Fibroblast of mammary gland (primary cell): ENCODE data around the gene TM9SF3.
A peak's percentile ranks its signal among the peaks of the same experiment; 100 is the strongest.

ENCODE experiments used
- DNase-seq: peaks from one replicate; pipeline ENCODE4 v3.0.0-alpha.2; 2010; ENCODE audit warnings: low read depth
- H3K4me3 ChIP-seq: 2 replicates; pipeline ENCODE4 v1.5.1; 2011; ENCODE audit warnings: low read depth, mild to moderate bottlenecking, low read length, moderate library complexity; ENCODE audit not compliant: control insufficient read depth
- TF ChIP-seq, protein P1 (sequence below): conservative IDR thresholded peaks from 2 replicates; pipeline ENCODE4 v1.5.1; 2011; ENCODE audit warnings: low read depth, low read length, inconsistent platforms; ENCODE audit not compliant: control insufficient read depth, insufficient read depth

Gene TM9SF3

DNA sequence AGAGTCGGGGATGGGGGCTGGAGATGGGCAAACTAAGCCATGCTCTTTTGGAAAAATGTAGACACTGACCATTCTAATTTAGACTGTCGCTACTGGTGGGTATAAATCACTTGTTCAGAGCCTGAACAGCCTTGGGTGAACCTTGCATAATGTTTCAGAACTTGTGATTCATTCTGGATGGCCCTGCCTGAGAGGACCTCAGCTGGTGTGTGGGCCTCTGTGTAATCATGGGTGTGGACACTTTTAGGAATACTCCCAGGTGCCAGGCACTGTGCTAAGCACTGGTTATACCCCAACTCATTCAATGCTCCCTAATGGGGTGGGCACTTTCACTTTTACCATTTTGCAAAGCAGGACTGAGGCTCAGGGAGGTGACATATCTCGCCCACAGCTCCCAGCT, 26.8 kb upstream of the TM9SF3 start:
- no peak overlapping the region for H3K4me3 ChIP-seq
- peak; percentile 49 for DNase-seq
- TF ChIP-seq, protein P1, sequence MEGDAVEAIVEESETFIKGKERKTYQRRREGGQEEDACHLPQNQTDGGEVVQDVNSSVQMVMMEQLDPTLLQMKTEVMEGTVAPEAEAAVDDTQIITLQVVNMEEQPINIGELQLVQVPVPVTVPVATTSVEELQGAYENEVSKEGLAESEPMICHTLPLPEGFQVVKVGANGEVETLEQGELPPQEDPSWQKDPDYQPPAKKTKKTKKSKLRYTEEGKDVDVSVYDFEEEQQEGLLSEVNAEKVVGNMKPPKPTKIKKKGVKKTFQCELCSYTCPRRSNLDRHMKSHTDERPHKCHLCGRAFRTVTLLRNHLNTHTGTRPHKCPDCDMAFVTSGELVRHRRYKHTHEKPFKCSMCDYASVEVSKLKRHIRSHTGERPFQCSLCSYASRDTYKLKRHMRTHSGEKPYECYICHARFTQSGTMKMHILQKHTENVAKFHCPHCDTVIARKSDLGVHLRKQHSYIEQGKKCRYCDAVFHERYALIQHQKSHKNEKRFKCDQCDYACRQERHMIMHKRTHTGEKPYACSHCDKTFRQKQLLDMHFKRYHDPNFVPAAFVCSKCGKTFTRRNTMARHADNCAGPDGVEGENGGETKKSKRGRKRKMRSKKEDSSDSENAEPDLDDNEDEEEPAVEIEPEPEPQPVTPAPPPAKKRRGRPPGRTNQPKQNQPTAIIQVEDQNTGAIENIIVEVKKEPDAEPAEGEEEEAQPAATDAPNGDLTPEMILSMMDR, result no peak

DNA sequence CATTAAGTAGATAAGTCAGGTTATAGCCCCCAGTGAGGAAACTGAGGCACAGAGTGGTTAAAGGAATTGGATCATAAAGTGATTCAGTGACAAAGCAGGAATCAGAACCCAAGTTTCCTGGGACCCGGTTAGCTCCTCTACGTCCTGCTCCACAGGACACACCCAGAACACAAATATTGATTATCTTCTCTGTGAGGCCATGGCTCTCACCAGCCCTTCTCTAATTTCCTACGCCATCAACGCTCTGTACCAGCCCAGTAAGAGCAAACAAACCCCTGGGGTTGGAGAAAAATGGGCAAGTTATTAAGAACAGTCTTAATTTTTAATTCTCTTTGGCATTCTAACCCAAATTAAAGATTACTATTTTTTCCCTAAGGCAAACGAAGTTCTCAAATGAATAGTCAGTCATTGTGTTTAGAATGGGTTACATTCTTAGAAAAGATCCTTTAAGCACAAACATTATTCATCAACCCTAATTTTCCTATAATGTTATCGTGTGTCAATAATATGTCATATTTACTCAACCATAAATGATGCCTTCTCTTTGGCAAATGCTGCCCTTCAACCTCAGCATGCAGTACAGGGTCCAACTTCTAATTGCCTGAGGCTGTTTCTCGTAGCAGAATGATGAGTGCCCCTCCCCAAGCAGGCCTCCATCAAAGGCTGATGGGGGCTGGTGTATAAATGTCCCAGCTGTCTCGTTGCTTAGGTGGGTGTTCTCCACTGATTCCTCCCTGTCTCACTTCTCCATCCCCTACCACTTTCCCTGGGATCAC, 25.4 kb upstream of the TM9SF3 start:
- TF ChIP-seq, protein P1, result no peak
- DNase-seq, result no peak
- H3K4me3 ChIP-seq, result no peak overlapping the region

DNA sequence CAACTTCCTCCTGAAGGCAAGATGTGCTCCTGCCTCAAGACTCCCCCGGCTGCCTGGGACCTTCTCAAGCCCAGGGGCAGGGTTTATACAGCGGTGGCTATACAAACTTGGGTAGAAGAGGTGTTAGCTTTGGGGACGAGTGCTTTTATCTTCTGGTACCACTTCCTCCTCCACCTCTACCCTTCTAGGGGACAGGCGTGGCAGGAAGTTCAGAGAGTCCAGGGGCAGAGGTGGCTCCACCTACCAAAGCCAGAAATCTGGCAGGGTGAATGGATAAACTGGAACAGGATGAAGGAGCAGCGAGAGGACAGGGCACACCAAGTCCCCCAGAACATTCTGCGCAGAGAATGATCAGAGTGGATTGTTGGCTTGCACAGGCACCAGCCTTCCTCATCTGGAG, 24.0 kb upstream of the TM9SF3 start:
- TF ChIP-seq, protein P1, result no peak
- no peak for DNase-seq
- no peak overlapping the region for H3K4me3 ChIP-seq

DNA sequence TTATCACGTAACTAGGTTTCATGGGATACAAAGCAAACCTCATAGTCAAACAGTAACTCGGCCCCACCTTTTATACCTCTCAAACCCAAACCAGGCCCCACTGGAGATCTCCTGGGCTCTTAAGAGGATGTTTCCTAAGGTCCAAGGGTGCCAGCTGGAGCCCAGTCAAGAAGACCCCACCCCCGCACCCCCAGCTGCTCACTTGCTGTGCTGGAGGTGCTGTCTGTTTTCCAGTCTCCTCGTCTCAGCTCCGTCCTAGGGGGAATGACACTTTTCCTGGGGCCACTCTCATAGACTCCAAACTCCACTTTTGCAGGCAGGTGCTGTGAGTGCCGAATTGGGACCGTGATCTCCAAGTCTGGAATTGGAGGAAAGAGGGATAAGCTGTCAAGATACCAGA, 22.7 kb upstream of the TM9SF3 start:
- H3K4me3 ChIP-seq, result no peak overlapping the region
- TF ChIP-seq, protein P1, result no peak
- no peak for DNase-seq

DNA sequence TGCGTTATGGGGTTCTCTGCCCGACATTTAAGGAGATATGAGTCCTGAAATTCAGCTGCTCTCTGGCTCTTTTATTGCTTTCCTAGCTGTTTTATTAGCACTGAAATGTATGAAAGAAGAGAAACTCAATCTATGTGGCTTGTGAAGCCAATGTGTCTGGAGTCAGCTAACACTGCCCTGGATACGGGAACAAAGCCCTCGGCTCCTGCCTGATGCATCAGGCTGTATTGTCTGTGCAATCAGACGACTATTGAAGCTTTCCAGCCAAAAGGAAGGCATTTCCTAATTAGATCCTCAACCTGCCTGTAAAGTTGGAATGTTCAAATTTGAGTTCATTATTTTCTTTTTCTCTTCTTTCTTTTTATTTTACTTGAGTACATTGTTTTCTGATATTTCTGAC, 22.0 kb upstream of the TM9SF3 start:
- no peak overlapping the region for H3K4me3 ChIP-seq
- no peak for DNase-seq
- TF ChIP-seq, protein P1, result no peak

DNA sequence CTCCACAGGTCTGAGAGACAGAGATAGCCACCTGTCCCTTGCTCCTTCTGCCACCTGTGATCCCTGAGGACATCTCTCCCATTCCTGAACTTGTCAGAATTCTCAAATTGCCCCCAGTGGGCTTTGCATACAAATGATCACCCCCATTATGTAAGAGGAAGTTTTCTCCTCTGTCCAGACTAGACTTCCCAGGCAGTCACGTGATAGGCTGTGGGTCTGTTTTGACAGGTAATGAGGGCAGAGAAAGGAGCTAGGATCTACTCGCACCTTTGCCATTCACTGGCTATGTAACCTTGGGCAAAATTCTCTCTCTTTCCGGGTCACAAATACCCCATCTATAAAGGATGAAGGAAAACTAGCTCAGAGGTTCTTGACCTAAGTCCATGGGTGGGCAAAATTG, 21.4 kb upstream of the TM9SF3 start:
- no peak for DNase-seq
- H3K4me3 ChIP-seq, result no peak overlapping the region
- TF ChIP-seq, protein P1, result no peak

DNA sequence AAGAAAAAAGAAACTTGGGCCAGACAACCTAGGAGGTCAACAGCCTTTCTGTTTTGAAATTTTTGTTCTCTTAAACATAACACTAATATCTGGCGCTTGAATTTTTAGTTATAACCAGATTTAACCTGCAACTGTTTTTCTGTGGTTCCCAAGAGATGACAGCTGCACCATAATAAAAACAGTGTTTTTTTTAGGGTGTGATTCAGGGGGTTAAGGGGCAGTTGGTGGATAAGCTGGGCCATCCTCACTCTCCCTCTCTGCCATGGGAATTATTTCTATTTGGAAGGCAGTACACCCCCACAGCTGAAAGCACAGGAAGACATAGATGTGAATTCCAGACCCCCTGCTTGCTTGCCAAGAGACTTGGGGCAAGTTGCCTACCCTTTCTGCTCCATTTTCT, 20.1 kb upstream of the TM9SF3 start:
- no peak for DNase-seq

More for the DNA sequence above, 20.1 kb upstream of the TM9SF3 start:
- H3K4me3 ChIP-seq, result no peak overlapping the region
- TF ChIP-seq, protein P1, result no peak
